ENCODE data around the gene DTL.

Gene DTL

GRCh38 chr1:212091438-212092121 is 56.0 kb downstream of the DTL start:
- no peak overlapping the region for H3K4me3 ChIP-seq (ENCODE audit: low read depth, low read length)
- no peak for DNase-seq (ENCODE audit: low read depth)
- no peak for TF ChIP-seq CTCF (IDR thresholded peaks at IDR 0.05; ENCODE audit: low read depth, low read length, missing control alignments)

DNA sequence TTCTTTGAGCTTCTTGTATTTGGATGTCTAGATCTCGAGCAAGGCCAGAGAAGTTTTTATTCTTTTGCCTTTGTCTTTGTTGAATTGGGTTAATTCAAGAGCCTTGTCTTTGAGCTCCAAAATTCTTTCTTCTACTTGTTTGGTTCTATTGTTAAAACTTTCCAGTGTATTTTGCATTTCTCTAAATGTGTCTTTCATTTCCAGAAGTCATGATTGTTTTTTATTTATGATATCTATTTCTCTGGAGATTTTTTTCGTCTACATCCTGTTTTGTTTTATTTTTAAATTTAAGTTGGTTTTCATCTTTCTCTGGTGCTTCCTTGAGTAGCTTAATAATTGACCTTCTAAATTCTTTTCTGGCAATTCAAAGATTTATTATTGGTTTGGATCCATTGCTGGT is 61.8 kb downstream of the DTL start:
- no peak for DNase-seq (ENCODE audit: low read depth)
- TF ChIP-seq CTCF (IDR thresholded peaks at IDR 0.05; ENCODE audit: low read depth, low read length, missing control alignments): no peak
- no peak overlapping the region for H3K4me3 ChIP-seq (ENCODE audit: low read depth, low read length)

GRCh38 chr1:212098310-212098709 is 62.8 kb downstream of the DTL start:
- DNase-seq (ENCODE audit: low read depth): no peak
- TF ChIP-seq CTCF (IDR thresholded peaks at IDR 0.05; ENCODE audit: low read depth, low read length, missing control alignments): no peak
- H3K4me3 ChIP-seq (ENCODE audit: low read depth, low read length): no peak overlapping the region

- H3K4me3 ChIP-seq (ENCODE audit: low read depth, low read length): no peak overlapping the region
- no peak for TF ChIP-seq CTCF (IDR thresholded peaks at IDR 0.05; ENCODE audit: low read depth, low read length, missing control alignments)
- no peak for DNase-seq (ENCODE audit: low read depth)
Measured at GRCh38 chr1:212098771-212099170, 63.2 kb downstream of the DTL start.

DNA sequence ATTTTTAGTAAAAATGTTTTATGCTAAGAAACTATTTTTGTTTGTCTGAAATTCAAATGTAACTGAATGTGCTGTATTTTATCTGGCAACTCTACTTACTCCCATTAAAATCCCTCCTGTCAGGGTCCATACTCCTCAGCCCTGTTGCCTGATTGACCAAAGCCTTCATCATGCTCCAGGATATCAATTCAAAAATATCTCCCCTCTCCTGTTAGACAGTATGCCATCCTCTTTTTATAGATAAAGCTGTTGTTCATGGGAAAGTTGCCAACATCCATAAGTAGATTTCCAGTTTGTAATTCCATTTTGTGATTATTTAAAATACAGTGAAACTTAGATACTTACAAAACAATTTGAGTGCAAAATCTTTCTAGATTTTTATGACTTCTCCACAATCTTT is 65.7 kb downstream of the DTL start:
- no peak overlapping the region for H3K4me3 ChIP-seq (ENCODE audit: low read depth, low read length)
- DNase-seq (ENCODE audit: low read depth): no peak
- no peak for TF ChIP-seq CTCF (IDR thresholded peaks at IDR 0.05; ENCODE audit: low read depth, low read length, missing control alignments)

- H3K4me3 ChIP-seq (ENCODE audit: low read depth, low read length): no peak overlapping the region
- no peak for TF ChIP-seq CTCF (IDR thresholded peaks at IDR 0.05; ENCODE audit: low read depth, low read length, missing control alignments)
- DNase-seq (ENCODE audit: low read depth): no peak
Measured at GRCh38 chr1:212101735-212102134, 66.2 kb downstream of the DTL start.
